GM08714 (cell line): ENCODE measurements around the gene SOX4.

Experiments used
- H3K4me3 ChIP-seq: fragments of 200-500 bp; sonication (Bioruptor generic); 2 replicates; pipeline ENCODE4 v1.5.1; 2014; ENCODE audit warnings: mild to moderate bottlenecking, low read length, inconsistent platforms
- ZNF274 ChIP-seq: IDR thresholded peaks from 2 replicates; pipeline ENCODE4 v1.6.1; 2012; ENCODE audit warnings: mild to moderate bottlenecking, low read depth, low read length

SOX4 gene

DNA sequence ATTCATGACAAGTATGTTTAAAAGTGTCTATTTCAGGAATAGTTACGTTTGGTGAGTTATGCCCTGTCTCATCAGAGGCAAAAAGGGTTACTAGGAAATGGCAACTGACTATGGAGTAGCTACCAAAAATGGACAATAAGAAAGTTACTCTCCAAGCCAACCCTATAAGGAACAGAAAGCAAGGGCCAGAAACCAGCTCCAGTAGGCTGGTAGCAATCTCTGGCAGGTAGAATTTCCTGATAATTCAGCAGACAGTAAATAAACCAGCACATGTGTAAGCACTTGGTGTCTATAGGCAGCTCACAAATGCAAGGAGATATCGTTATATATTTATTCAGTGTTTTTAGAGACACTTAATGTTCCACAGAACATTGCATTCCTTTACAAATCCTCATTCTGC lies 20.3 kb downstream of the SOX4 start:
- TF ChIP-seq ZNF274, result no peak
- no peak overlapping the region for H3K4me3 ChIP-seq

DNA sequence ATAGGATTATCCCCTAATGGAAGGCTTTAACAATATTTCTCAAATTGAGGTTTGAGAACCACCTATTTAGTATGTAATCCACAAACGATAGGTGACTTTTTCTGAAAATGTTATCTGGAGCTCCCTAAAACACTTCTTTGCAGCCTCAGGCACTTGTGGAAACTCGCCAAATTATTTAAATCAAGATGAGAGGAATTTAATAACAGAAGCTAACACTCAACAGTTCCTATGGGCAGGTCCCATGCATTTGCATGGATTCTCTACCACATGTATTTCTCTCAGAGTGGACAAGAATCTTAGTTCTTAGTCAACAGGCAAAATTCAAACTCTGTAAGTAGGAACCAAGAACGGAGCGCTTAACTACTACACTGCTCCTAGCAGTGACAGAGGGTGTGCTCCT lies 20.7 kb downstream of the SOX4 start:
- no peak overlapping the region for H3K4me3 ChIP-seq
- no peak for TF ChIP-seq ZNF274

DNA sequence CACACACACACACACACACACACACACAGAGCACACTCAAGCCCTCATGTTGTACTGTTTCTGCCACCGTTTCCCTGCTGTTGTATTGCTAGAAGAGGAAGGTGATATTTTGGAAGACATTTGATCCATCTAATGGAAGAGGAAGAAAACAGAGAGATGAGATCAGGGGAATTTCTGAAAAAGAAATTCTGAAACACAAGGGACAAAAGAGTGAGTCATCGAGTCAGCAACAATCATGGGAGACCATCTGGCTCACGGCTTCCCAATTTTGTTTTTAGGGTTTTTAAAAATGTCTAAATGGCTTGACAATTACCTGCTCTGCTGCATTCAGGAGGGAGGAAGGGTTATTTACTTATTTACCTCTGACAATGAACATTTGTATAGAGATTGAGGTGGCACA lies 22.0 kb downstream of the SOX4 start:
- no peak for TF ChIP-seq ZNF274
- H3K4me3 ChIP-seq, result no peak overlapping the region

- no peak for TF ChIP-seq ZNF274
- no peak overlapping the region for H3K4me3 ChIP-seq
These were observed 22.5 kb downstream of the SOX4 start for GRCh38 chr6:21616005-21616404.

GRCh38 chr6:21625642-21626041 lies 32.1 kb downstream of the SOX4 start:
- no peak for TF ChIP-seq ZNF274
- H3K4me3 ChIP-seq, result no peak overlapping the region

DNA sequence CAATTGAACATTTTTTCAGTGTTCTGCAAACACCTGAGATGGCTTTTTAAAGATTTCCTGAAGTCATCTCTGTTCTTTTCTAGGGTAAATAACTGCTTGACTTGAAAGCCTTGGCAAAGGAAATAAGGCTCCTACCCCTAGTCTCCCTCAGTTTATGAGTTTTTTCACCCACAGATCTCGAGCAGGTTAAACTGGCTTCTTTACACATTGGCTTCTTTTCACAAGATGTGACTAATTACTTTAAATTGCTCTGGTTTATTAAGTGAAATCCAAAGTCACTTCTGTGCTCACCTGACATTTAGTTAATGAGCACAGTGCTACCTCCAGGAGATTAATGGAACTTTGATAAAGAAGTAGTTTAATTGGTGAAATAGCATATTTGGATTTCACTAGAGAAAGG lies 33.2 kb downstream of the SOX4 start:
- no peak overlapping the region for H3K4me3 ChIP-seq
- no peak for TF ChIP-seq ZNF274

- H3K4me3 ChIP-seq, result no peak overlapping the region
- no peak for TF ChIP-seq ZNF274
These were observed 34.6 kb downstream of the SOX4 start for GRCh38 chr6:21628160-21628559.

- H3K4me3 ChIP-seq, result no peak overlapping the region
- no peak for TF ChIP-seq ZNF274
These were observed 40.1 kb downstream of the SOX4 start for GRCh38 chr6:21633511-21634109.

DNA sequence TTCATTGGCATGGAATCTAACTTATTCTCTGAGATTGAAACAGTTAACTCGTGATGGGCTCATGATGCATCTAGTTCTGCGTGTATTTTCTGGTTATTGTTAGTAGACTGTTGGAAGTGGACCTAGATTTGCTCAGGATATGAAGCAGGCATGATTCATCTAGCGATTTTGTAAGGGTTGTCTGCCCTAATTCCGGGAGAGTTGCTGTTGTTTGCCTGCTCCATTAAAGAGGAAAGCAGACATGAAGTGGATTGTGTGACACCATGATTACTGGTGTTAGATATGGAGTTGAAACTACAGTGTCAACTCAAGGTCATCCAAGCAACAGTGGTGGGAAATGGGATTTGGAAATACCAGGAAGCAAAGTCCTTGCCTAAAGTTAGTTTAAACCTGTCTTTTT lies 41.0 kb downstream of the SOX4 start:
- no peak for TF ChIP-seq ZNF274
- H3K4me3 ChIP-seq, result no peak overlapping the region

DNA sequence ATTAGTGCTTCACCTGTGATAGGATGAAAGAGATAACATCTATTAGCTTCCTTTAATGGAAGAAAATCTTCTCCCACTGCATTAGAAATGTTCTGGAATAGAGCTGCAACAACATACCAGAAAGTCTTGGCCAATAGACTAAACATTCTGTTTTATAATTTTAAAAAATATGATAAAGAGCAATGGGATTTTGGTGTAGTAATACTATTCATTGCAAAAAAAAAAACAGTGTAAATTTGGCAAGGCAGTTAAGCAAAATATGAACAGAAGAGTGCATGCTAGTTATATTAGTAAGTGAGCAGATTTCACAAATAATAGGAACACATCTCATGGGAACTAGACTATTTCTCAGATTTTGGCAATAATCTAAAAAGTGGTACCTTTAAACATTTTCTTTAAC lies 43.3 kb downstream of the SOX4 start:
- no peak for TF ChIP-seq ZNF274

DNA sequence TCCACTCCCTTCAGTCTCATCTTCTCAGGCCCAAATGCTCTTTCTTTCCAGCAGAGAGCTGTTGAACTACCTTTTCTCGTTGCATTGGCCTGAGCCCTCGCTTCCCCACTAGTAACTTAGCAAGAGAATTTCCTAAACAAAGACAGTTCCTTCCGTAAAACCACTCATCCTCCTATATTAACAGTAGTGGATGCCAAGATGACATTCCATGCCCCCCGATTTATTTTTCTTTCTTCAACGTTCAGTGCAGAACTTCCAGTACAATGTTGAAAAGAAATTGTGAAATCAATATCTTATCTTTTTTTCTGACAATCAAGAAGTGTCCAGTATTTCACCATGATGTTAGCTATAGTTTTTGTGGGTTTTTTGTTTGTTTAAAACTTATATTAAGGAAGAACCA lies 45.8 kb downstream of the SOX4 start:
- no peak overlapping the region for H3K4me3 ChIP-seq
- TF ChIP-seq ZNF274, result no peak

More for the DNA sequence above, 43.3 kb downstream of the SOX4 start:
- H3K4me3 ChIP-seq, result no peak overlapping the region
